ENCODE results near the gene C2CD2. TPM values are rescaled to one million over a fixed set of nuclear protein-coding genes. Genes with fewer than 3 reads are reported as not detected.

Gene C2CD2
- total and polyA plus RNA-seq, 10 of the 15 experiments (the other 5 are each of a cell fraction or from before 2014, with no cell fraction given), result 2.2 to 30.9 (median 9.9) TPM

- Histone ChIP-seq H3K4me2 (ENCODE audit: control insufficient read depth, insufficient read depth) (no peak overlapping the region), H4K20me1 (ENCODE audit: control insufficient read depth, insufficient read depth) (no peaks in the 10 kb centered on the region), H3K79me2 (ENCODE audit: control insufficient read depth, insufficient read depth, low read length) (no peaks in the 10 kb centered on the region), H3K4me1 (ENCODE audit: control insufficient read depth, insufficient read depth, low read length) (peaks cover 4% of the 10 kb centered on the region; the same call in 1 of the 2 replicates), H3K27ac (ENCODE audit: control insufficient read depth, insufficient read depth) (no peak overlapping the region), H3K36me3 (ENCODE audit: control insufficient read depth in 2 of 2, insufficient read depth in 2 of 2, low read length in 1 of 2) (peaks cover 1 to 12% of the 10 kb centered on the region in 2 experiments; a peak in 2 of 4 replicates), H3K27me3 (replicated peaks in 1 of 2; ENCODE audit: control insufficient read depth in 2 of 2, insufficient read depth in 2 of 2, low read length in 1 of 2) (no peaks in the 10 kb centered on the region), H3K9ac (ENCODE audit: control insufficient read depth, insufficient read depth, low read length) (no peak overlapping the region), H3K9me3 (replicated peaks; ENCODE audit: control insufficient read depth, insufficient read depth, low read length) (no peaks in the 10 kb centered on the region), H2AFZ (ENCODE audit: control insufficient read depth, low read depth, low read length) (no peak overlapping the region), H3K4me3 (no peak overlapping the region)
- ChIA-PET SMC1A (ENCODE audit: uncharacterized antibody, unreplicated experiment) (no interaction called here), POLR2A (no interaction called here), RAD21 (ENCODE audit: unreplicated experiment) (no interaction called here), CTCF (interaction anchor here (1.6 kb wide), 1 partner anchor 11 kb away, joined by 6 read pairs; the partner anchor contains the start of gene PRDM15)
- no peak for TF ChIP-seq ZBED1 (IDR thresholded peaks at IDR 0.05; ENCODE audit: borderline replicate concordance)
- no peak for TF ChIP-seq RELA (IDR thresholded peaks at IDR 0.05; ENCODE audit: borderline replicate concordance, partially characterized antibody)
- TF ChIP-seq, protein P1, sequence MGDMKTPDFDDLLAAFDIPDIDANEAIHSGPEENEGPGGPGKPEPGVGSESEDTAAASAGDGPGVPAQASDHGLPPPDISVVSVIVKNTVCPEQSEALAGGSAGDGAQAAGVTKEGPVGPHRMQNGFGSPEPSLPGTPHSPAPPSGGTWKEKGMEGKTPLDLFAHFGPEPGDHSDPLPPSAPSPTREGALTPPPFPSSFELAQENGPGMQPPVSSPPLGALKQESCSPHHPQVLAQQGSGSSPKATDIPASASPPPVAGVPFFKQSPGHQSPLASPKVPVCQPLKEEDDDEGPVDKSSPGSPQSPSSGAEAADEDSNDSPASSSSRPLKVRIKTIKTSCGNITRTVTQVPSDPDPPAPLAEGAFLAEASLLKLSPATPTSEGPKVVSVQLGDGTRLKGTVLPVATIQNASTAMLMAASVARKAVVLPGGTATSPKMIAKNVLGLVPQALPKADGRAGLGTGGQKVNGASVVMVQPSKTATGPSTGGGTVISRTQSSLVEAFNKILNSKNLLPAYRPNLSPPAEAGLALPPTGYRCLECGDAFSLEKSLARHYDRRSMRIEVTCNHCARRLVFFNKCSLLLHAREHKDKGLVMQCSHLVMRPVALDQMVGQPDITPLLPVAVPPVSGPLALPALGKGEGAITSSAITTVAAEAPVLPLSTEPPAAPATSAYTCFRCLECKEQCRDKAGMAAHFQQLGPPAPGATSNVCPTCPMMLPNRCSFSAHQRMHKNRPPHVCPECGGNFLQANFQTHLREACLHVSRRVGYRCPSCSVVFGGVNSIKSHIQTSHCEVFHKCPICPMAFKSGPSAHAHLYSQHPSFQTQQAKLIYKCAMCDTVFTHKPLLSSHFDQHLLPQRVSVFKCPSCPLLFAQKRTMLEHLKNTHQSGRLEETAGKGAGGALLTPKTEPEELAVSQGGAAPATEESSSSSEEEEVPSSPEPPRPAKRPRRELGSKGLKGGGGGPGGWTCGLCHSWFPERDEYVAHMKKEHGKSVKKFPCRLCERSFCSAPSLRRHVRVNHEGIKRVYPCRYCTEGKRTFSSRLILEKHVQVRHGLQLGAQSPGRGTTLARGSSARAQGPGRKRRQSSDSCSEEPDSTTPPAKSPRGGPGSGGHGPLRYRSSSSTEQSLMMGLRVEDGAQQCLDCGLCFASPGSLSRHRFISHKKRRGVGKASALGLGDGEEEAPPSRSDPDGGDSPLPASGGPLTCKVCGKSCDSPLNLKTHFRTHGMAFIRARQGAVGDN (IDR thresholded peaks at IDR 0.05), result no peak
- no peak for TF ChIP-seq BRCA1 (IDR thresholded peaks at IDR 0.05; ENCODE audit: low read depth, low read length)
- no peak for TF ChIP-seq RAD21 (IDR thresholded peaks at IDR 0.05; ENCODE audit: insufficient read depth, low read depth, low read length)
- DNase-seq (ENCODE audit: low read depth, low spot score) (no peak), FAIRE-seq (no peak), ATAC-seq (no peak)
- intact Hi-C loops (cut with micrococcal nuclease; ENCODE audit: unreplicated experiment), result no loop called here
- WGBS (ENCODE audit: insufficient coverage, insufficient replicate concordance, low lambda C conversion rate, missing lambda C conversion rate), result 86% methylated on average over 5 of the region's 5 CpGs
- no TSS peak for BruUV-seq (replicated peaks)
- in situ Hi-C loops (cut with MboI), result no loop called here
Observed at GRCh38 chr21:41891132-41891531, 62.7 kb downstream of the C2CD2 start.

All from GM12878 (cell line).